GM12878 (cell line): ENCODE measurements around the gene SLC26A1. TPM values are rescaled to one million over a fixed set of nuclear protein-coding genes. Genes with fewer than 3 reads are reported as not detected.

Source experiments
- ATAC-seq: fragments of 200-7000 bp; cut with Tn5 transposase; 3 replicates; pipeline ENCODE4 v1.9.1; 2020; ENCODE audit warnings: mild to moderate bottlenecking, moderate library complexity
- BruUV-seq: library from RNA; stranded (reverse); fragments of 400-500 nt; replicated peaks from 2 replicates; lab custom pipeline; 2021; lab: Mats Ljungman, UMichigan
- CTCF ChIA-PET: fragments of 300-600 bp; sonication (Branson Sonifier 250); formaldehyde crosslinking; extraction: SDS; loops from one replicate; lab custom pipeline; 2021; ENCODE audit warnings: inconsistent platforms; lab: Yijun Ruan, JAX
- POLR2A ChIA-PET: fragments of 350-600 bp; formaldehyde crosslinking; extraction: SDS; loops from one replicate; lab custom pipeline; 2021; ENCODE audit warnings: inconsistent platforms; lab: Charles Lee
- RAD21 ChIA-PET: fragments of 300-600 bp; sonication (Branson Sonifier 250); formaldehyde crosslinking; loops from one replicate; lab custom pipeline; 2023; ENCODE audit warnings: antibody characterized with exemption; ENCODE audit not compliant: unreplicated experiment; lab: Charles Lee
- SMC1A ChIA-PET: fragments of 300-600 bp; sonication (Branson Sonifier 250); formaldehyde crosslinking; loops from one replicate; lab custom pipeline; 2023; ENCODE audit not compliant: unreplicated experiment, uncharacterized antibody; lab: Charles Lee
- DNase-seq: peaks from one replicate; pipeline ENCODE4 v3.0.0-alpha.2; 2011; ENCODE audit warnings: low read depth, low spot score
- FAIRE-seq: peaks from 3 replicates; lab custom pipeline; 2011; peaks lifted over from hg19 to GRCh38; lab: Jason Lieb, UNC
- H2AFZ ChIP-seq: 2 replicates; pipeline ENCODE4 v1.6.0; 2011; ENCODE audit warnings: low read depth, low read length, control low read depth; ENCODE audit not compliant: control insufficient read depth
- H3K27ac ChIP-seq: 2 replicates; pipeline ENCODE4 v1.5.1; 2011; ENCODE audit warnings: control low read depth; ENCODE audit not compliant: control insufficient read depth, insufficient read depth
- H3K27me3 ChIP-seq, 2 experiments: replicated peaks in 1 of 2; 2 replicates each; pipeline versions ENCODE4 v1.6.0 to v1.6.1; 2011; ENCODE audit warnings: low read length in 1 of 2; ENCODE audit not compliant: control insufficient read depth in 2 of 2, insufficient read depth in 2 of 2
- H3K36me3 ChIP-seq, 2 experiments: 2 replicates each; pipeline ENCODE4 v1.5.1; 2011; ENCODE audit warnings: low read length in 1 of 2; ENCODE audit not compliant: control insufficient read depth in 2 of 2, insufficient read depth in 2 of 2
- H3K4me1 ChIP-seq: 2 replicates; pipeline ENCODE4 v1.6.1; 2011; ENCODE audit warnings: mild to moderate bottlenecking, low read length, moderate library complexity, mixed read lengths; ENCODE audit not compliant: control insufficient read depth, insufficient read depth
- H3K4me2 ChIP-seq: 2 replicates; pipeline ENCODE4 v1.6.0; 2011; ENCODE audit warnings: control low read depth; ENCODE audit not compliant: control insufficient read depth, insufficient read depth
- H3K4me3 ChIP-seq: fragments of 200-600 bp; sonication (generic); 2 replicates; pipeline ENCODE4 v1.5.1; 2016
- H3K79me2 ChIP-seq: 2 replicates; pipeline ENCODE4 v1.6.0; 2011; ENCODE audit warnings: low read length; ENCODE audit not compliant: control insufficient read depth, insufficient read depth
- H3K9ac ChIP-seq: 2 replicates; pipeline ENCODE4 v1.8.0; 2011; ENCODE audit warnings: low read length, control low read depth, mixed read lengths; ENCODE audit not compliant: control insufficient read depth, insufficient read depth
- H3K9me3 ChIP-seq: replicated peaks from 3 replicates; pipeline ENCODE4 v1.5.1; 2011; ENCODE audit warnings: mild to moderate bottlenecking, low read length; ENCODE audit not compliant: control insufficient read depth, insufficient read depth
- H4K20me1 ChIP-seq: 2 replicates; pipeline ENCODE4 v1.6.0; 2011; ENCODE audit not compliant: control insufficient read depth, insufficient read depth
- ATF7 ChIP-seq: fragments of 450-650 bp; IDR thresholded peaks from 2 replicates; pipeline ENCODE4 v1.6.1; 2016; ENCODE audit warnings: low read depth, mild to moderate bottlenecking
- BHLHE40 ChIP-seq, 2 experiments: fragments of 450-650 bp in 1 of 2; IDR thresholded peaks; 2 replicates each; pipeline ENCODE4 v1.6.1; 2011 to 2017; ENCODE audit warnings: low read depth in 2 of 2, borderline replicate concordance in 1 of 2, improper control_type of control experiment in 1 of 2, low read length in 1 of 2, mild to moderate bottlenecking in 1 of 2
- CHD4 ChIP-seq: fragments of 200-600 bp; sonication (generic); IDR thresholded peaks from 2 replicates; pipeline ENCODE4 v1.6.1; 2016; ENCODE audit warnings: mild to moderate bottlenecking
- ESRRA ChIP-seq: IDR thresholded peaks from 2 replicates; pipeline ENCODE4 v1.6.1; 2012; ENCODE audit warnings: mild to moderate bottlenecking, low read length, improper control_type of control experiment
- FOS ChIP-seq: IDR thresholded peaks from 3 replicates; pipeline ENCODE4 v1.6.1; 2011; ENCODE audit warnings: borderline replicate concordance; ENCODE audit not compliant: insufficient read length; ENCODE audit errors: extremely low read depth
- GABPA ChIP-seq: IDR thresholded peaks from 2 replicates; pipeline ENCODE4 v1.6.1; 2014; ENCODE audit warnings: antibody characterized with exemption, low read depth, mild to moderate bottlenecking, inconsistent platforms
- GATAD2B ChIP-seq: fragments of 450-650 bp; conservative IDR thresholded peaks from 2 replicates; pipeline ENCODE4 v1.6.1; 2017; ENCODE audit warnings: low read depth, mild to moderate bottlenecking, moderate library complexity
- NFYA ChIP-seq: IDR thresholded peaks from 2 replicates; pipeline ENCODE4 v1.6.1; 2011; ENCODE audit warnings: low read depth, mild to moderate bottlenecking, low read length, improper control_type of control experiment, borderline replicate concordance
- RBBP5 ChIP-seq: fragments of 200-600 bp; sonication (generic); conservative IDR thresholded peaks from 2 replicates; pipeline ENCODE4 v1.6.1; 2016
- ZNF622 ChIP-seq: fragments of 450-650 bp; IDR thresholded peaks from 2 replicates; pipeline ENCODE4 v1.6.1; 2017; ENCODE audit warnings: mild to moderate bottlenecking, inconsistent platforms
- ZZZ3 ChIP-seq: IDR thresholded peaks from 2 replicates; pipeline ENCODE4 v1.6.1; 2011; ENCODE audit warnings: low read depth; ENCODE audit not compliant: control insufficient read depth, insufficient read length
- whole genome bisulfite sequencing: methylation state at CpG from one replicate; pipeline ENCODE4 v1.1.6; 2016; ENCODE audit warnings: low lambda C conversion rate; ENCODE audit not compliant: insufficient replicate concordance, insufficient coverage; ENCODE audit errors: missing lambda C conversion rate; 5-methylcytosine and 5-hydroxymethylcytosine counted together
- in situ Hi-C: fragments of 300-500 bp; cut with MboI; formaldehyde crosslinking; loops from 9 replicates; pipeline ENCODE4 v1.14.3; 2018; ENCODE audit warnings: mixed read lengths
- intact Hi-C: fragments of 100-400 bp; cut with micrococcal nuclease; formaldehyde crosslinking; loops from one replicate; pipeline ENCODE4 v1.14.2; 2022; ENCODE audit not compliant: unreplicated experiment
- polyA plus RNA-seq, 11 experiments: library from polyadenylated mRNA; depleted of rRNA in 4 of 11; unstranded in 6 of 11; stranded (reverse) in 5 of 11; fragments of >200 nt; fragmentation: Nextera tagmentation in 4 of 11; fragmentation: Illumina TruSeq in 1 of 11; extraction: Ambion mirVana in 4 of 11; extraction: Trizol in 1 of 11; gene quantifications; 1 replicate in 1 of 11; 2 replicates in 10 of 11; pipeline versions ENCODE4 v1.2.1 to v1.2.3, GENCODE V29; 2011 to 2016; ENCODE audit warnings: inconsistent platforms in 2 of 11, missing spikeins in 2 of 11, low read depth in 1 of 11
- total RNA-seq, 4 experiments: library from RNA; depleted of rRNA in 3 of 4; stranded (reverse); fragments of >200 nt in 3 of 4; fragmentation: Illumina TruSeq in 1 of 4; extraction: Trizol in 1 of 4; gene quantifications; 2 replicates each; pipeline versions ENCODE4 v1.2.1 to v1.2.3, GENCODE V29; 2013 to 2021
- TF ChIP-seq, protein P1 (sequence below): fragments of 450-650 bp; IDR thresholded peaks from 2 replicates; pipeline ENCODE4 v1.6.1; 2016; ENCODE audit warnings: mild to moderate bottlenecking
- TF ChIP-seq, protein P2 (sequence below): fragments of 450-650 bp; IDR thresholded peaks from 2 replicates; pipeline ENCODE4 v1.6.1; 2016; ENCODE audit warnings: mild to moderate bottlenecking
- TF ChIP-seq, protein P3 (sequence below): IDR thresholded peaks from 2 replicates; pipeline ENCODE4 v1.6.1; 2011; ENCODE audit warnings: mild to moderate bottlenecking, low read depth, low read length, moderate library complexity; ENCODE audit not compliant: insufficient replicate concordance
- TF ChIP-seq, protein P4 (sequence below): fragments of 450-650 bp; IDR thresholded peaks from 2 replicates; pipeline ENCODE4 v1.6.1; 2017; ENCODE audit warnings: mild to moderate bottlenecking
- TF ChIP-seq, protein P5 (sequence below): fragments of 450-650 bp; IDR thresholded peaks from 2 replicates; pipeline ENCODE4 v1.6.1; 2014; ENCODE audit warnings: mild to moderate bottlenecking

SLC26A1 gene
- total and polyA plus RNA-seq, 10 of the 15 experiments (the other 5 are each of a cell fraction or from before 2014, with no cell fraction given): 0.05 to 0.96 (median 0.28) TPM; not detected in 5

- TF ChIP-seq, protein P1, sequence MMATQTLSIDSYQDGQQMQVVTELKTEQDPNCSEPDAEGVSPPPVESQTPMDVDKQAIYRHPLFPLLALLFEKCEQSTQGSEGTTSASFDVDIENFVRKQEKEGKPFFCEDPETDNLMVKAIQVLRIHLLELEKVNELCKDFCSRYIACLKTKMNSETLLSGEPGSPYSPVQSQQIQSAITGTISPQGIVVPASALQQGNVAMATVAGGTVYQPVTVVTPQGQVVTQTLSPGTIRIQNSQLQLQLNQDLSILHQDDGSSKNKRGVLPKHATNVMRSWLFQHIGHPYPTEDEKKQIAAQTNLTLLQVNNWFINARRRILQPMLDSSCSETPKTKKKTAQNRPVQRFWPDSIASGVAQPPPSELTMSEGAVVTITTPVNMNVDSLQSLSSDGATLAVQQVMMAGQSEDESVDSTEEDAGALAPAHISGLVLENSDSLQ: peak; percentile 80
- TF ChIP-seq, protein P2, sequence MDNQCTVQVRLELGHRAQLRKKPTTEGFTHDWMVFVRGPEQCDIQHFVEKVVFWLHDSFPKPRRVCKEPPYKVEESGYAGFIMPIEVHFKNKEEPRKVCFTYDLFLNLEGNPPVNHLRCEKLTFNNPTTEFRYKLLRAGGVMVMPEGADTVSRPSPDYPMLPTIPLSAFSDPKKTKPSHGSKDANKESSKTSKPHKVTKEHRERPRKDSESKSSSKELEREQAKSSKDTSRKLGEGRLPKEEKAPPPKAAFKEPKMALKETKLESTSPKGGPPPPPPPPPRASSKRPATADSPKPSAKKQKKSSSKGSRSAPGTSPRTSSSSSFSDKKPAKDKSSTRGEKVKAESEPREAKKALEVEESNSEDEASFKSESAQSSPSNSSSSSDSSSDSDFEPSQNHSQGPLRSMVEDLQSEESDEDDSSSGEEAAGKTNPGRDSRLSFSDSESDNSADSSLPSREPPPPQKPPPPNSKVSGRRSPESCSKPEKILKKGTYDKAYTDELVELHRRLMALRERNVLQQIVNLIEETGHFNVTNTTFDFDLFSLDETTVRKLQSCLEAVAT: 0 out of 2 replicates have a peak, but pooled peaks have one; percentile 18
- TF ChIP-seq CHD4 (no peak), GABPA (no peak)
Observed at GRCh38 chr4:1026115-1026514, 32.9 kb upstream of the SLC26A1 start (continued).

DNA sequence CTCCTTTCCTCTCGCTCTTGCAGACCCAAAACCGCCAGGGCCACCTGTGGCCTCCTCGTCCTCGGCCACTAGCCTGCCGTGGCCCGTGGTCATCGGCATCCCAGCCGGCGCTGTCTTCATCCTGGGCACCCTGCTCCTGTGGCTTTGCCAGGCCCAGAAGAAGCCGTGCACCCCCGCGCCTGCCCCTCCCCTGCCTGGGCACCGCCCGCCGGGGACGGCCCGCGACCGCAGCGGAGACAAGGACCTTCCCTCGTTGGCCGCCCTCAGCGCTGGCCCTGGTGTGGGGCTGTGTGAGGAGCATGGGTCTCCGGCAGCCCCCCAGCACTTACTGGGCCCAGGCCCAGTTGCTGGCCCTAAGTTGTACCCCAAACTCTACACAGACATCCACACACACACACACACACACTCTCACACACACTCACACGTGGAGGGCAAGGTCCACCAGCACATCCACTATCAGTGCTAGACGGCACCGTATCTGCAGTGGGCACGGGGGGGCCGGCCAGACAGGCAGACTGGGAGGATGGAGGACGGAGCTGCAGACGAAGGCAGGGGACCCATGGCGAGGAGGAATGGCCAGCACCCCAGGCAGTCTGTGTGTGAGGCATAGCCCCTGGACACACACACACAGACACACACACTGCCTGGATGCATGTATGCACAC, 31.8 kb upstream of the SLC26A1 start:
- no peaks in the 10 kb centered on the region for H3K36me3 ChIP-seq
- H3K79me2 ChIP-seq: no peaks in the 10 kb centered on the region
- no peak overlapping the region for H2AFZ ChIP-seq
- H3K27me3 ChIP-seq: no peaks in the 10 kb centered on the region
- intact Hi-C loops (loop anchor here (5.0 kb wide), 1 partner anchor 337 kb away; no protein-coding TSS in a partner anchor), in situ Hi-C loops (no loop called here)
- WGBS: 74% methylated on average over 22 of the region's 32 CpGs
- ChIA-PET SMC1A (no interaction called here), POLR2A (no interaction called here), RAD21 (no interaction called here), CTCF (no interaction called here)
- H3K4me1 ChIP-seq: peaks cover 17% of the 10 kb centered on the region
- no peak overlapping the region for H3K4me2 ChIP-seq
- BruUV-seq: no TSS peak
- FAIRE-seq (no peak), DNase-seq (no peak), ATAC-seq (no peak)
- no peak overlapping the region for H3K9ac ChIP-seq
- H4K20me1 ChIP-seq: no peaks in the 10 kb centered on the region
- H3K27ac ChIP-seq: no peak overlapping the region
- no peak overlapping the region for H3K4me3 ChIP-seq
- no peaks in the 10 kb centered on the region for H3K9me3 ChIP-seq
- TF ChIP-seq, protein P3, sequence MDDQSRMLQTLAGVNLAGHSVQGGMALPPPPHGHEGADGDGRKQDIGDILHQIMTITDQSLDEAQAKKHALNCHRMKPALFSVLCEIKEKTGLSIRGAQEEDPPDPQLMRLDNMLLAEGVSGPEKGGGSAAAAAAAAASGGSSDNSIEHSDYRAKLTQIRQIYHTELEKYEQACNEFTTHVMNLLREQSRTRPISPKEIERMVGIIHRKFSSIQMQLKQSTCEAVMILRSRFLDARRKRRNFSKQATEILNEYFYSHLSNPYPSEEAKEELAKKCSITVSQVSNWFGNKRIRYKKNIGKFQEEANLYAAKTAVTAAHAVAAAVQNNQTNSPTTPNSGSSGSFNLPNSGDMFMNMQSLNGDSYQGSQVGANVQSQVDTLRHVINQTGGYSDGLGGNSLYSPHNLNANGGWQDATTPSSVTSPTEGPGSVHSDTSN: no peak
- TF ChIP-seq ZZZ3 (no peak), ESRRA (no peak), GATAD2B (no peak), RBBP5 (no peak), NFYA (no peak), FOS (no peak), ATF7 (no peak), ZNF622 (no peak), BHLHE40 (IDR thresholded peaks at IDR 0.05; ENCODE audit: borderline replicate concordance in 1 of 2, low read depth in 2 of 2, low read length in 1 of 2) (no peak), GABPA (no peak)
- TF ChIP-seq, protein P4, sequence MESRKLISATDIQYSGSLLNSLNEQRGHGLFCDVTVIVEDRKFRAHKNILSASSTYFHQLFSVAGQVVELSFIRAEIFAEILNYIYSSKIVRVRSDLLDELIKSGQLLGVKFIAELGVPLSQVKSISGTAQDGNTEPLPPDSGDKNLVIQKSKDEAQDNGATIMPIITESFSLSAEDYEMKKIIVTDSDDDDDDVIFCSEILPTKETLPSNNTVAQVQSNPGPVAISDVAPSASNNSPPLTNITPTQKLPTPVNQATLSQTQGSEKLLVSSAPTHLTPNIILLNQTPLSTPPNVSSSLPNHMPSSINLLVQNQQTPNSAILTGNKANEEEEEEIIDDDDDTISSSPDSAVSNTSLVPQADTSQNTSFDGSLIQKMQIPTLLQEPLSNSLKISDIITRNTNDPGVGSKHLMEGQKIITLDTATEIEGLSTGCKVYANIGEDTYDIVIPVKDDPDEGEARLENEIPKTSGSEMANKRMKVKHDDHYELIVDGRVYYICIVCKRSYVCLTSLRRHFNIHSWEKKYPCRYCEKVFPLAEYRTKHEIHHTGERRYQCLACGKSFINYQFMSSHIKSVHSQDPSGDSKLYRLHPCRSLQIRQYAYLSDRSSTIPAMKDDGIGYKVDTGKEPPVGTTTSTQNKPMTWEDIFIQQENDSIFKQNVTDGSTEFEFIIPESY: no peak
- TF ChIP-seq, protein P5, sequence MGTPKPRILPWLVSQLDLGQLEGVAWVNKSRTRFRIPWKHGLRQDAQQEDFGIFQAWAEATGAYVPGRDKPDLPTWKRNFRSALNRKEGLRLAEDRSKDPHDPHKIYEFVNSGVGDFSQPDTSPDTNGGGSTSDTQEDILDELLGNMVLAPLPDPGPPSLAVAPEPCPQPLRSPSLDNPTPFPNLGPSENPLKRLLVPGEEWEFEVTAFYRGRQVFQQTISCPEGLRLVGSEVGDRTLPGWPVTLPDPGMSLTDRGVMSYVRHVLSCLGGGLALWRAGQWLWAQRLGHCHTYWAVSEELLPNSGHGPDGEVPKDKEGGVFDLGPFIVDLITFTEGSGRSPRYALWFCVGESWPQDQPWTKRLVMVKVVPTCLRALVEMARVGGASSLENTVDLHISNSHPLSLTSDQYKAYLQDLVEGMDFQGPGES: no peak
